ENCODE results near the gene CERS4.

The CERS4 gene

GRCh38 chr19:8302357-8302691, 93.2 kb downstream of the CERS4 start:
- Histone ChIP-seq H3K36me3 (peaks cover 0 to 23% (median 0%) of the 10 kb centered on the region in 3 donors), H3K27me3 (no peaks in the 10 kb centered on the region), H3K4me1 (peaks cover 0 to 3% (median 2%) of the 10 kb centered on the region in 4 donors), H3K27ac (no peak overlapping the region), H3K9me3 (no peaks in the 10 kb centered on the region), H3K4me3 (no peak overlapping the region)
- intact Hi-C loops (cut with DNase I; ENCODE audit: low total_unique reads): no loop called here
- TF ChIP-seq CTCF (IDR thresholded peaks at IDR 0.05): no peak
- peak in 1 of 2 donors; percentile 66 for DNase-seq

GRCh38 chr19:8302734-8303133, 93.6 kb downstream of the CERS4 start:
- H3K27me3 ChIP-seq: no peaks in the 10 kb centered on the region
- DNase-seq: peak in 1 of 2 donors; percentile 17

GRCh38 chr19:8304841-8305621, 95.9 kb downstream of the CERS4 start:
- TF ChIP-seq CTCF (IDR thresholded peaks at IDR 0.05): no peak
- intact Hi-C loops (cut with DNase I; ENCODE audit: low total_unique reads): no loop called here
- Histone ChIP-seq H3K9me3 (no peaks in the 10 kb centered on the region), H3K36me3 (peaks cover 3 to 32% (median 7%) of the 10 kb centered on the region in 3 donors), H3K4me1 (peaks cover 0 to 25% (median 18%) of the 10 kb centered on the region in 4 donors), H3K4me3 (no peak overlapping the region), H3K27me3 (no peaks in the 10 kb centered on the region), H3K27ac (no peak overlapping the region)
- peak in 1 of 2 donors; percentile 62 for DNase-seq

More at GRCh38 chr19:8302734-8303133, 93.6 kb downstream of the CERS4 start:
- no peak for TF ChIP-seq CTCF (IDR thresholded peaks at IDR 0.05)
- H3K9me3 ChIP-seq: no peaks in the 10 kb centered on the region
- intact Hi-C loops (cut with DNase I; ENCODE audit: low total_unique reads): no loop called here
- H3K27ac ChIP-seq: no peak overlapping the region
- H3K4me1 ChIP-seq: peaks cover 0 to 7% (median 5%) of the 10 kb centered on the region in 4 donors
- peaks cover 0 to 23% (median 0%) of the 10 kb centered on the region in 3 donors for H3K36me3 ChIP-seq
- H3K4me3 ChIP-seq: no peak overlapping the region

GRCh38 chr19:8305798-8306197, 96.6 kb downstream of the CERS4 start:
- intact Hi-C loops (cut with DNase I; ENCODE audit: low total_unique reads): no loop called here
- peak in 1 of 2 donors; percentile 28 for DNase-seq
- Histone ChIP-seq H3K9me3 (no peaks in the 10 kb centered on the region), H3K4me3 (no peak overlapping the region), H3K27me3 (no peaks in the 10 kb centered on the region), H3K27ac (no peak overlapping the region), H3K4me1 (peaks cover 0 to 25% (median 18%) of the 10 kb centered on the region in 4 donors), H3K36me3 (peaks cover 9 to 39% (median 15%) of the 10 kb centered on the region in 3 donors)
- no peak for TF ChIP-seq CTCF (IDR thresholded peaks at IDR 0.05)

- Histone ChIP-seq H3K4me3 (no peak overlapping the region), H3K4me1 (peaks cover 0 to 25% (median 18%) of the 10 kb centered on the region in 4 donors), H3K27ac (no peak overlapping the region), H3K27me3 (no peaks in the 10 kb centered on the region), H3K9me3 (no peaks in the 10 kb centered on the region), H3K36me3 (peaks cover 15 to 46% (median 21%) of the 10 kb centered on the region in 3 donors)
- no peak for TF ChIP-seq CTCF (IDR thresholded peaks at IDR 0.05)
- intact Hi-C loops (cut with DNase I; ENCODE audit: low total_unique reads): no loop called here
- peak in 1 of 2 donors; percentile 64 for DNase-seq
Observed at GRCh38 chr19:8306235-8307054, 97.3 kb downstream of the CERS4 start.

Data from tibial artery (tissue), 4 donors.